ENCODE data around the gene PKIG.

PKIG gene

GRCh38 chr20:44597516-44597915 is 15.1 kb downstream of the PKIG start:
- DNase-seq = no peak

GRCh38 chr20:44597930-44598329 is 15.6 kb downstream of the PKIG start:
- no peak for DNase-seq

- no peak for DNase-seq
These were observed 16.3 kb downstream of the PKIG start for GRCh38 chr20:44598423-44599305.

GRCh38 chr20:44599715-44600114 is 17.3 kb downstream of the PKIG start:
- DNase-seq = no peak

GRCh38 chr20:44600301-44600700 is 17.9 kb downstream of the PKIG start:
- DNase-seq = no peak

GRCh38 chr20:44600758-44601201 is 18.4 kb downstream of the PKIG start:
- DNase-seq = no peak

GRCh38 chr20:44601236-44601671 is 18.9 kb downstream of the PKIG start:
- DNase-seq = no peak

GRCh38 chr20:44601801-44602204 is 19.4 kb downstream of the PKIG start:
- no peak for DNase-seq

GRCh38 chr20:44603327-44603726 is 20.9 kb downstream of the PKIG start:
- DNase-seq = no peak

GRCh38 chr20:44606725-44607441 is 24.5 kb downstream of the PKIG start:
- DNase-seq = no peak

GRCh38 chr20:44609006-44609515 is 26.7 kb downstream of the PKIG start:
- no peak for DNase-seq

GRCh38 chr20:44609516-44610312 is 27.3 kb downstream of the PKIG start:
- peak; percentile 94 for DNase-seq

- no peak for DNase-seq
These were observed 28.1 kb downstream of the PKIG start for GRCh38 chr20:44610313-44610962.

GRCh38 chr20:44613575-44613974 is 31.2 kb downstream of the PKIG start:
- no peak for DNase-seq

- DNase-seq = no peak
These were observed 32.1 kb downstream of the PKIG start for GRCh38 chr20:44614525-44614924.

- no peak for DNase-seq
These were observed 32.9 kb downstream of the PKIG start for GRCh38 chr20:44615169-44615791.

- DNase-seq = no peak
These were observed 33.7 kb downstream of the PKIG start for GRCh38 chr20:44615876-44616603.

- no peak for DNase-seq
These were observed 34.2 kb downstream of the PKIG start for GRCh38 chr20:44616604-44616964.

GRCh38 chr20:44618318-44618731 is 35.9 kb downstream of the PKIG start:
- peak; percentile 48 for DNase-seq

GRCh38 chr20:44619294-44619693 is 36.9 kb downstream of the PKIG start:
- no peak for DNase-seq

GRCh38 chr20:44620030-44620429 is 37.7 kb downstream of the PKIG start:
- DNase-seq = no peak

Measured in stimulated activated CD8-positive, alpha-beta memory T cell treated with anti-CD3 and anti-CD28 coated beads, Interleukin-4, amount 100 ng/mL, for 48 hours (primary cell).